Upper lobe of left lung (tissue), 6 donors: ENCODE results near the gene PIGO. TPM values are rescaled to one million over a fixed set of nuclear protein-coding genes. Genes with fewer than 3 reads are reported as not detected.

ENCODE experiments used
- ATAC-seq, 2 donors: fragments of 200-7000 bp; cut with Tn5 transposase; one replicate each; pipeline ENCODE4 v1.9.1; 2022; ENCODE audit warnings: mild to moderate bottlenecking in 2 of 2, moderate library complexity in 2 of 2; ENCODE audit not compliant: low FRiP score in 2 of 2
- DNase-seq, 2 donors: peaks; one replicate each; pipeline ENCODE4 v3.0.0-alpha.2; 2019 to 2020
- H3K27ac ChIP-seq, 4 donors: fragments of 200-600 bp; sonication (generic); one replicate each; pipeline ENCODE4 v1.5.1; 2016 to 2019
- H3K27me3 ChIP-seq, 4 donors: fragments of 200-600 bp; sonication (generic); one replicate each; pipeline ENCODE4 v1.5.1; 2017 to 2019
- H3K36me3 ChIP-seq, 4 donors: fragments of 200-600 bp; sonication (generic); one replicate each; pipeline ENCODE4 v1.5.1; 2016 to 2019
- H3K4me1 ChIP-seq, 4 donors: fragments of 200-600 bp; sonication (generic); one replicate each; pipeline ENCODE4 v1.5.1; 2018 to 2019
- H3K4me3 ChIP-seq, 4 donors: fragments of 200-600 bp; sonication (generic); one replicate each; pipeline ENCODE4 v1.5.1; 2017 to 2019; ENCODE audit warnings: mild to moderate bottlenecking in 2 of 4, moderate library complexity in 1 of 4
- H3K9me3 ChIP-seq, 4 donors: fragments of 200-600 bp; sonication (generic); one replicate each; pipeline ENCODE4 v1.5.1; 2018 to 2019
- CTCF ChIP-seq, 6 experiments: fragments of 450-650 bp in 4 of 6; fragments of 200-600 bp in 2 of 6; sonication (generic) in 2 of 6; IDR thresholded peaks; one replicate each; pipeline ENCODE4 v1.5.1; 2016 to 2019; ENCODE audit warnings: antibody characterized with exemption in 6 of 6
- EP300 ChIP-seq, 4 donors: sonication (generic); formaldehyde crosslinking; IDR thresholded peaks; one replicate each; pipeline ENCODE4 v1.5.1; 2017; ENCODE audit warnings: antibody characterized with exemption in 4 of 4, control low read depth in 2 of 4
- POLR2A ChIP-seq, 4 donors: fragments of 450-650 bp; IDR thresholded peaks; one replicate each; pipeline ENCODE4 v1.5.1; 2016 to 2017; ENCODE audit warnings: antibody characterized with exemption in 4 of 4, mild to moderate bottlenecking in 2 of 4
- POLR2AphosphoS5 ChIP-seq, 2 donors: sonication (generic); formaldehyde crosslinking; IDR thresholded peaks; one replicate each; pipeline ENCODE4 v1.5.1; 2017; ENCODE audit warnings: antibody characterized with exemption in 2 of 2
- WGBS, 2 donors: methylation state at CpG; one replicate each; pipeline ENCODE4 v1.1.5; 2017 to 2018; 5-methylcytosine and 5-hydroxymethylcytosine counted together
- total RNA-seq, 6 donors: library from RNA; depleted of rRNA in 4 of 6; stranded (reverse); fragments of >200 nt in 4 of 6; gene quantifications; one replicate each; pipeline versions ENCODE4 v1.1.0 to v1.2.1, GENCODE V29; 2016 to 2021
- donor health status: DM: no; HTN: no; CAD: no; lungs with moderate emphysema.
- donor health status: DM: no; HTN: yes; CAD: no; lungs with severe emphysema.

The PIGO gene
- total RNA-seq, 6 donors from 2014 or later: 11.5 to 29.0 (median 19.1) TPM

DNA sequence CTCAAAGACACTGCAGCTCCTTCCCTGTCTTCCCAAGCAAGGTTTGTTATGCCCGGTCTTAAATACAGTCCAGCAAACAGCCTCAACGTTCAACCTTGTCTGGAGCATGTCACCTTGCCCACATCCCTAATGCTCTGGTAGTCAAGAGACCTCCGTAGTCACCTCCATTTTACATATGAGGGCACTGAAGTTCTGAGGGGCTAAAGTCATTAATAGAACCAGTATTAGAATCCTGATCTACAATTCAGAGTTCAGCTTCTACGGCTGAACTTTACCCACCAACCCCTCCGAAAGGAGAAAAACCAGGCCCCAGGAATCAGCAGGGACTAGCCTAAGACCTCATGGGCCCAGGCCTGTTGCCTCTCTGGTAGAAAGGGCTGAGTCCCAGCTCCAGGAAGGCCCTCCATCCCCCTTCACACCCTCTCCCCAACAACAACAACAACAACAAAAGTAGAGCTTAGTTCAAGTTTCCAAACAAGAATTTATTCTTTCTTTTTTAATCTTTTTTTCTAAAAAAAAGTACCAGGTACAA is 7.3 kb upstream of the PIGO start:
- TF ChIP-seq POLR2A (IDR thresholded peaks at IDR 0.05) (no peak), EP300 (IDR thresholded peaks at IDR 0.05) (no peak), CTCF (IDR thresholded peaks at IDR 0.05) (no peak), POLR2AphosphoS5 (IDR thresholded peaks at IDR 0.05) (no peak)
- DNase-seq (no peak), ATAC-seq (no peak)
- peak overlapping the region in 3 of 4 donors; percentile 53 to 95 (median 82) for H3K4me3 ChIP-seq
- H3K4me1 ChIP-seq: peaks cover 17 to 27% (median 21%) of the 10 kb centered on the region in 4 donors
- no peaks in the 10 kb centered on the region for H3K9me3 ChIP-seq
- peaks cover 15 to 69% (median 63%) of the 10 kb centered on the region in 4 donors for H3K36me3 ChIP-seq
- no peaks in the 10 kb centered on the region for H3K27me3 ChIP-seq
- WGBS, 2 donors: 35 to 47% methylated on average over 5 of the region's 5 CpGs
- peak overlapping the region; percentile 80 to 88 (median 88) for H3K27ac ChIP-seq

DNA sequence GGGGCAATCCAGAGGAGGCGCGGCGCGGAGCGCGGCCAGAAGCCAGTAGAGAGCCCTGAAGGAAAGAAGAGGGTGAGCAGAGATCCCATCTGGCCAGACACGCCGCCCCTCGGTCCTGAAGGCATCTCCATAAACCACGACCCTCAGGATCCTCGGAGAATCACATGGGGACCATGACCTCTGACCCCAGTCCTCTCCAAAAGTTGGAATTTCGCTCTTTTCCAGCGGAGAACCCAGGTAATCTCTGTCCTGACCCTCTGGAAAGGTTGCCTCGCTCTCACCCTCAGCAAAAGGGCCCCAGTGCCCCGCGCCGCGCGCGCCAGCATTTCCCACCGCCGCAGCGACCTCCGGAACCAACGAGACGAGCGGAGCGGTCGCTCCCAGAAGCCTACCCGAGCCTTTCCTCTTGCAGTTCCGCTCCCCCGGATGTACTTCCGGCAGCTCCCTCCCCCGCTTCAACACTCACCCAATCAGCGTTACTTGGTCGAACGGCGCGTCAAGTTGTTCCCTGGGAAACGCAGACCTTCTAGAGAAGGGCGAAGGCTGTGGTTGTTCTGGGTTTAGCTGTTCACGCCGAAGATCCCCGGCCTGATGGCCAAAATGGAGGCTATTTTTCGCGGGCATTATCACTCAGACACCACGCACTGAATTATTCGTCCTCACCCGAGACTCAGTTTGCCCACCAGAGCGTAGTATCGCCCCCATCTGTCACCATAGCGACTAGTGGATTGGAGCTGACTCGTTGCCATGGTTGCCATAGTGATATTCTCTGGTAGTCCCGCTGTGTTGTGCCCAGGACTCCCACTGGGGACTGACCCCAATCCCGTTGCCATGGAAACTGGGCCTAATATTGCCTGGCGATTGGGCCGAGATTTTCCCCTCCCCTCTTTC is 6.6 kb upstream of the PIGO start, which contains the start of gene STOML2:
Gene STOML2, minus strand, starts transcription at position 363 of the 891 bp plus-strand sequence. Its CDS starts 37 bp downstream, at position 326.
- ATAC-seq (peak; percentile 96 to 98), DNase-seq (peak; percentile 94 to 96)
- TF ChIP-seq POLR2AphosphoS5 (IDR thresholded peaks at IDR 0.05) (peak; percentile 86 to 88), CTCF (IDR thresholded peaks at IDR 0.05) (peak in 3 of 6 experiments; percentile 7 to 27 (median 12)), EP300 (IDR thresholded peaks at IDR 0.05) (peak in 1 of 4 donors; percentile 6), POLR2A (IDR thresholded peaks at IDR 0.05) (peak in 3 of 4 donors; percentile 33 to 68 (median 44))
- Histone ChIP-seq H3K9me3 (no peaks in the 10 kb centered on the region), H3K36me3 (peaks cover 15 to 62% (median 56%) of the 10 kb centered on the region in 4 donors), H3K27me3 (no peaks in the 10 kb centered on the region), H3K4me3 (peak within 1 kb of the TSS; percentile 53 to 95 (median 71)), H3K4me1 (peaks cover 17 to 27% (median 21%) of the 10 kb centered on the region in 4 donors), H3K27ac (peak within 1 kb of the TSS; percentile 80 to 88 (median 88))
- WGBS, 2 donors: 2 to 3% methylated on average over 6 to 50 of the region's 57 CpGs

GRCh38 chr9:35102465-35102768 is 6.0 kb upstream of the PIGO start:
- 6 to 8% methylated on average over 4 to 10 of the region's 10 CpGs for WGBS, 2 donors
- TF ChIP-seq EP300 (IDR thresholded peaks at IDR 0.05) (no peak), POLR2A (IDR thresholded peaks at IDR 0.05) (no peak), CTCF (IDR thresholded peaks at IDR 0.05) (no peak), POLR2AphosphoS5 (IDR thresholded peaks at IDR 0.05) (no peak)
- Histone ChIP-seq H3K27me3 (no peaks in the 10 kb centered on the region), H3K4me1 (peaks cover 17 to 27% (median 21%) of the 10 kb centered on the region in 4 donors), H3K27ac (peak overlapping the region; percentile 80 to 88 (median 88)), H3K4me3 (peak overlapping the region; percentile 53 to 95 (median 71)), H3K36me3 (peaks cover 14 to 56% (median 50%) of the 10 kb centered on the region in 4 donors), H3K9me3 (no peaks in the 10 kb centered on the region)
- ATAC-seq (no peak), DNase-seq (no peak)

DNA sequence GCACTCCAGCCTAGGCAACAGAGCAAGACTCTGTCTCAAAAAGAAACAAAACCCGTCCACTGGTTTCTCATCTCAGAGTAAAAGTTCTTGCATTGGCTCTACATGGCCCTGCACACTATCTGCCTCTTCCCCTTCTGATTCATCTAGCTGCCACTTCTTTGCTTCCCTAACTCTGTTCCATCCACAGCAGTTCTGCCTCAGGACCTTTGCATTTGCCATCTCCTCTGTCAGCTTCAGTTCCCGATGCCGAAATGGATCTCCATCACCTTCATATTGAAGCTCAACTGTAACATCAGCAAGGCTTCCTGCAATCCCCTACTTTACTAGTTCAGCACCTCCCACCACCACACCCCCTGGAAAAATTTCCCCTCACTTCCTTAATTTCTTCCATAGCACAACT is 1.2 kb upstream of the PIGO start:
- no peak overlapping the region for H3K27ac ChIP-seq
- no peak overlapping the region for H3K4me3 ChIP-seq
- no peak for DNase-seq
- peaks cover 12 to 32% (median 21%) of the 10 kb centered on the region in 4 donors for H3K36me3 ChIP-seq
- TF ChIP-seq POLR2AphosphoS5 (IDR thresholded peaks at IDR 0.05): no peak
- TF ChIP-seq POLR2A (IDR thresholded peaks at IDR 0.05): no peak
- TF ChIP-seq EP300 (IDR thresholded peaks at IDR 0.05): no peak
- TF ChIP-seq CTCF (IDR thresholded peaks at IDR 0.05): no peak
- H3K4me1 ChIP-seq: peaks cover 19 to 25% (median 23%) of the 10 kb centered on the region in 4 donors
- H3K27me3 ChIP-seq: no peaks in the 10 kb centered on the region
- 81 to 89% methylated on average over 3 of the region's 3 CpGs for WGBS, 2 donors
- no peak for ATAC-seq
- no peaks in the 10 kb centered on the region for H3K9me3 ChIP-seq
